ENCODE data around the gene TOP1.

Gene TOP1

GRCh38 chr20:41028359-41029149 is at the start of gene TOP1:
Gene TOP1 (plus strand): TSS chr20:41028822. CDS start chr20:41029068, 246 bp downstream.
- DNase-seq (ENCODE audit: low spot score) = peak; percentile 100
- in situ Hi-C loops (cut with MboI; ENCODE audit: low pct_unique_long_range_greater_than_20kb, low sequenced_read_pairs, unreplicated experiment) = no loop called here
- TF ChIP-seq, protein P1, sequence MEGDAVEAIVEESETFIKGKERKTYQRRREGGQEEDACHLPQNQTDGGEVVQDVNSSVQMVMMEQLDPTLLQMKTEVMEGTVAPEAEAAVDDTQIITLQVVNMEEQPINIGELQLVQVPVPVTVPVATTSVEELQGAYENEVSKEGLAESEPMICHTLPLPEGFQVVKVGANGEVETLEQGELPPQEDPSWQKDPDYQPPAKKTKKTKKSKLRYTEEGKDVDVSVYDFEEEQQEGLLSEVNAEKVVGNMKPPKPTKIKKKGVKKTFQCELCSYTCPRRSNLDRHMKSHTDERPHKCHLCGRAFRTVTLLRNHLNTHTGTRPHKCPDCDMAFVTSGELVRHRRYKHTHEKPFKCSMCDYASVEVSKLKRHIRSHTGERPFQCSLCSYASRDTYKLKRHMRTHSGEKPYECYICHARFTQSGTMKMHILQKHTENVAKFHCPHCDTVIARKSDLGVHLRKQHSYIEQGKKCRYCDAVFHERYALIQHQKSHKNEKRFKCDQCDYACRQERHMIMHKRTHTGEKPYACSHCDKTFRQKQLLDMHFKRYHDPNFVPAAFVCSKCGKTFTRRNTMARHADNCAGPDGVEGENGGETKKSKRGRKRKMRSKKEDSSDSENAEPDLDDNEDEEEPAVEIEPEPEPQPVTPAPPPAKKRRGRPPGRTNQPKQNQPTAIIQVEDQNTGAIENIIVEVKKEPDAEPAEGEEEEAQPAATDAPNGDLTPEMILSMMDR (IDR thresholded peaks at IDR 0.05; ENCODE audit: extremely low read depth, insufficient read depth, missing control alignments) = no peak

DNA sequence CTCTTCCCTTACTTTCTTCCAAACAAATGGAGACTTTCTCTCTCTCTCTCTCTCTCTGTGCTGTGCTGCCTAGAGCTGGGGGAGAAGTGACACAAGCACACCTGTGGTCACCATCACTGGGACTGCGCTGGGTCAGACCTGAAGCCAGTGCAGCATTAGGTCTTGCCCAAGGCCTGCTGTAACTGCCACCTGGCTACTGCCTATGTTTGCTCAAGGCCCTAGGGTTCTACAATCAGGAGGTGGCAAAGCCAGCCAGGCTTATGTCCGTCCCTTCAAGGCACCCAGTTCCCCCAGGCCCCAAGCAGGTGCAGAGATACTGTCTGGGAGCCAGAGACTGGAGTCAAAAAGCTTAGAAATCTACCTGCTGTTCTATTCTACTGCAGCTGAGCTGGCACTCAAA is 49.4 kb upstream of the TOP1 start:
- TF ChIP-seq, protein P1 (IDR thresholded peaks at IDR 0.05; ENCODE audit: extremely low read depth, insufficient read depth, missing control alignments) = no peak
- in situ Hi-C loops (cut with MboI; ENCODE audit: low pct_unique_long_range_greater_than_20kb, low sequenced_read_pairs, unreplicated experiment) = loop anchor here (10.0 kb wide), 1 partner anchor 116 kb away; no protein-coding TSS in a partner anchor
- DNase-seq (ENCODE audit: low spot score) = no peak

GRCh38 chr20:40980106-40980827 is 48.4 kb upstream of the TOP1 start:
- TF ChIP-seq, protein P1 (IDR thresholded peaks at IDR 0.05; ENCODE audit: extremely low read depth, insufficient read depth, missing control alignments) = no peak
- in situ Hi-C loops (cut with MboI; ENCODE audit: low pct_unique_long_range_greater_than_20kb, low sequenced_read_pairs, unreplicated experiment) = no loop called here
- DNase-seq (ENCODE audit: low spot score) = no peak

GRCh38 chr20:40980828-40981310 is 47.8 kb upstream of the TOP1 start:
- TF ChIP-seq, protein P1 (IDR thresholded peaks at IDR 0.05; ENCODE audit: extremely low read depth, insufficient read depth, missing control alignments) = no peak
- DNase-seq (ENCODE audit: low spot score) = no peak
- in situ Hi-C loops (cut with MboI; ENCODE audit: low pct_unique_long_range_greater_than_20kb, low sequenced_read_pairs, unreplicated experiment) = no loop called here

GRCh38 chr20:40982415-40983145 is 46.0 kb upstream of the TOP1 start:
- no peak for DNase-seq (ENCODE audit: low spot score)
- TF ChIP-seq, protein P1 (IDR thresholded peaks at IDR 0.05; ENCODE audit: extremely low read depth, insufficient read depth, missing control alignments) = no peak
- in situ Hi-C loops (cut with MboI; ENCODE audit: low pct_unique_long_range_greater_than_20kb, low sequenced_read_pairs, unreplicated experiment) = no loop called here

DNA sequence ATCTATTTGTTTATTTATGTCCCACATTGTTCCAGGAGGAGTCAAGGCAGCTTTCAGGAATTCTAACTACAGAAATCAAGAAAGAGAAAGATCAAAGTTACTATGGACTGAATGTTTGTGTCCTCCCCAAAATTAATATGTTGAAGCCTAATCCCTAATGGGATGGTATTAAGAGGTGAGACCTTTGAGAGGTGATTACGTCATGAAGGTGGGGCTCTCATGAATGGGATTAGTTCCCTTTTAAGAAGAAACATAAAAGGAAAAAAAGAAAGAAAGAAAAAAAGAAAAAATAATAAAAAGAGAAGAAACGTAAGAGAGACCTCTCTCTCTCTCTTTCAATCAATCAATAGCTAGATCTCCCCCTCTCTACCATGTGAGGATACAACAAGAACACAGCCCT is 44.7 kb upstream of the TOP1 start:
- no peak for DNase-seq (ENCODE audit: low spot score)
- in situ Hi-C loops (cut with MboI; ENCODE audit: low pct_unique_long_range_greater_than_20kb, low sequenced_read_pairs, unreplicated experiment) = no loop called here
- TF ChIP-seq, protein P1 (IDR thresholded peaks at IDR 0.05; ENCODE audit: extremely low read depth, insufficient read depth, missing control alignments) = no peak
